Cardiac fibroblast (primary cell): ENCODE results near the gene CORO2A.
"Not testable (repeated sequence)": the region's sequence is repeated elsewhere in the genome, so short reads cannot be mapped to it uniquely, and the experiment has no call there.

Experiments
- DNase-seq, 2 donors: peaks; one replicate each; pipeline versions ENCODE4 v3.0.0 to v3.0.0-alpha.2; 2010; ENCODE audit warnings: low read depth in 2 of 2
- H3K4me3 ChIP-seq, 2 donors: replicated peaks in 1 of 2; 1 replicate in 1 of 2; 2 replicates in 1 of 2; pipeline ENCODE4 v1.5.1; 2011; ENCODE audit warnings: low read depth in 2 of 2, low read length in 2 of 2, mild to moderate bottlenecking in 2 of 2, moderate library complexity in 1 of 2
- TF ChIP-seq, protein P1 (sequence below): IDR thresholded peaks from one replicate; pipeline ENCODE4 v1.5.1; 2011; ENCODE audit warnings: low read depth, mild to moderate bottlenecking, low read length, inconsistent platforms

Gene CORO2A

DNA sequence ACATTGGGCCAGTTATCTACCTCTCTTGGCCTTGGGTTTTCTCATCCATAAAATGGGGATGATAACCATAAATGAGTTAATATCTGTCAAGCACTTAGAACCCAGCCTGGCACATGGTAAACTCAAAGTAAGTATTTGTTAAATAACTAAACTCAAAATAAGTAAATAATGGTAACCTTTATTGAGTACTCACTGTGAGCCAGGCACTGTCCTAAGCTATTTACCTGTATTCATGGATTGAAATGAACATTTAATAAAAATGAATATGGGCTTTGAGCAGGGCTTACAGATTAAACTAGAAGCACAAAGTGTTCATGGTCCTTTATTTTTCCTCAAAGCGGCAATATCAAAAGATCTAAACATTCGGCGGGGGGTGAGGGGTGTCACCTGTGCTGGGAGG, 16.7 kb downstream of the CORO2A start:
- H3K4me3 ChIP-seq, result no peak overlapping the region
- no peak for DNase-seq
- TF ChIP-seq, protein P1, sequence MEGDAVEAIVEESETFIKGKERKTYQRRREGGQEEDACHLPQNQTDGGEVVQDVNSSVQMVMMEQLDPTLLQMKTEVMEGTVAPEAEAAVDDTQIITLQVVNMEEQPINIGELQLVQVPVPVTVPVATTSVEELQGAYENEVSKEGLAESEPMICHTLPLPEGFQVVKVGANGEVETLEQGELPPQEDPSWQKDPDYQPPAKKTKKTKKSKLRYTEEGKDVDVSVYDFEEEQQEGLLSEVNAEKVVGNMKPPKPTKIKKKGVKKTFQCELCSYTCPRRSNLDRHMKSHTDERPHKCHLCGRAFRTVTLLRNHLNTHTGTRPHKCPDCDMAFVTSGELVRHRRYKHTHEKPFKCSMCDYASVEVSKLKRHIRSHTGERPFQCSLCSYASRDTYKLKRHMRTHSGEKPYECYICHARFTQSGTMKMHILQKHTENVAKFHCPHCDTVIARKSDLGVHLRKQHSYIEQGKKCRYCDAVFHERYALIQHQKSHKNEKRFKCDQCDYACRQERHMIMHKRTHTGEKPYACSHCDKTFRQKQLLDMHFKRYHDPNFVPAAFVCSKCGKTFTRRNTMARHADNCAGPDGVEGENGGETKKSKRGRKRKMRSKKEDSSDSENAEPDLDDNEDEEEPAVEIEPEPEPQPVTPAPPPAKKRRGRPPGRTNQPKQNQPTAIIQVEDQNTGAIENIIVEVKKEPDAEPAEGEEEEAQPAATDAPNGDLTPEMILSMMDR, result no peak

DNA sequence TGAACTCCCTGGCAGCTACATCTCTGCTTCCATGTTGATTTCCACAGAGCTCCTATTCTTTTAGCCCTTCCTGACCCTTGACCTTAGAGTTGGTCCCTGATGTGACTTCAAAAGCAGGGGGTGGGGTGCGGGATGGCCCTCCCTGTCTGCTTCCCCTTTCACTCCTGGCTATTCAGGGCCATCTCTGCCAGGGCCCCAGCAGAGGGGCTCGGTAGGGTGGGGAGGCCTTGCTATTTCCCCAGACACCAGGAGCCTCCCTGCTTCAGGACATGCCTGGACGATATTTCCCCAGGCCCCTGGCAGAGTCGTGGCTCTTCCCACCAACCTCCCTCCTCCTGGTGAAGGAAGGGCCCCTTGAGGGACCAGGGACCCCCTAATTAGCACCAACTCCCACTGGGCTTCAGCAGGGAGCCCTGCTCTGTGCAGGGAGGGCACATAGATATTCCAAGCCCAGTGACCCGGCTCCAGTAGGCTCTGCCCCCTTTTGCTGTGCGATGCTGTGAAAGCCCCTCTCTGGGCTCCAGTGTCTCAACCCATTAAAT, 17.3 kb downstream of the CORO2A start:
- no peak for DNase-seq
- TF ChIP-seq, protein P1, result no peak
- no peak overlapping the region for H3K4me3 ChIP-seq

DNA sequence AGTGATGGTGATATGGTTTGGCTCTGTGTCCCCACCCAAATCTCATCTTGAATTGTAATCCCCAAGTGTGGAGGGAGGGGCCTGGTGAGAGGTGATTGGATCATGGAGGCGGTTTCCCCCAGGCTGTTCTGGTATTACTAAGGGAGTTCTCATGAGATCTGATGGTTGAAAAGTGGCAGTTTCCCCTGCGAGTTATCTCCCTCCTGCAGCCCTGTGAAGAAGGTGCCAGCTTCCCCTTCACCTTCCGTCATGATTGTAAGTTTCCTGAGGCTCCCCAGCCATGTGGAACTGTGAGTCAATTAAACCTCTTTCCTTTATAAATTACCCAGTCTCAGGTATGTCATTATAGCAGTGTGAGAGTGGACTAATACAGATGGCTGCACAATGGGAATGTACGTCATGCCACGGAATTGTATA, 17.9 kb downstream of the CORO2A start:
- not testable (repeated sequence) for DNase-seq, H3K4me3 ChIP-seq

DNA sequence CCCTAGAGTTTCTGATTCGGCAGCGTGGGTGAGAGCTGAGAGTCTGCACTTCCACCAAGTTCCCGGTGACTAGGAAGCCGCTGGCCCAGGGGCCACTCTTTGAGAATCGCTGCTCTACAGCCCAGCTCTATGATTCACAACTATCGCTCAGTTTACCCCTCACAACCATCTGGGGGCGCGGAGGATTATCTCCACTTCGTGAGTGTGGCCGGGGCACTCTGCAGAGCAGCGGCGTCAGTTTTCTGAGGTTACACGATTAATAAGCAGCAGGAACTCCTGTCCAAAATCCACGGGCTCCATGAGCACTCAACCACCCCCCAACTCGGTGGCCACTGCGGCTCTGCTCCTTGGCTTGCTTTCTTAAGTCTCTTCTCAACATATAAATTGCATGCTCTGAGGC, 19.3 kb downstream of the CORO2A start:
- TF ChIP-seq, protein P1, result no peak
- no peak overlapping the region for H3K4me3 ChIP-seq
- DNase-seq, result no peak

DNA sequence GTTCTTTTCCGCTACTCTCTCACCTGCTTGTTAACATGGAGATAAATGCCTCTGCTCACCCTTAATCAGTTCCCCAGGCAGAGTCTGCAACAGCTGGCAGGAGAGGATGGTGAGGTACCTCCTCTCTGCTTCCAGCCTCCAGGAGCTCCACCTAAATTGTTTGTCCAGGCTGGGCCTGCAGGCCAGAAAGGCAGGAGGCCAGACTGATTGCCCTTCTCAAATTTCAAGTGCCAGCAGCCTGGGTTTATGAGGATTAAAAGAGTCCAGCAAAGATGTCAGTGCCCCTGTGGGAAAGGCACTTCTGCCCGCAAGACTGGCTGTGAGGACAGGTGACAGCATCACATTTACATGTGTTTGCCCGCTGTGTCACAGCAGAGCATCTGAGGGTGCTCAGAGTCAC, 19.8 kb downstream of the CORO2A start:
- TF ChIP-seq, protein P1, result no peak
- no peak for DNase-seq
- no peak overlapping the region for H3K4me3 ChIP-seq

DNA sequence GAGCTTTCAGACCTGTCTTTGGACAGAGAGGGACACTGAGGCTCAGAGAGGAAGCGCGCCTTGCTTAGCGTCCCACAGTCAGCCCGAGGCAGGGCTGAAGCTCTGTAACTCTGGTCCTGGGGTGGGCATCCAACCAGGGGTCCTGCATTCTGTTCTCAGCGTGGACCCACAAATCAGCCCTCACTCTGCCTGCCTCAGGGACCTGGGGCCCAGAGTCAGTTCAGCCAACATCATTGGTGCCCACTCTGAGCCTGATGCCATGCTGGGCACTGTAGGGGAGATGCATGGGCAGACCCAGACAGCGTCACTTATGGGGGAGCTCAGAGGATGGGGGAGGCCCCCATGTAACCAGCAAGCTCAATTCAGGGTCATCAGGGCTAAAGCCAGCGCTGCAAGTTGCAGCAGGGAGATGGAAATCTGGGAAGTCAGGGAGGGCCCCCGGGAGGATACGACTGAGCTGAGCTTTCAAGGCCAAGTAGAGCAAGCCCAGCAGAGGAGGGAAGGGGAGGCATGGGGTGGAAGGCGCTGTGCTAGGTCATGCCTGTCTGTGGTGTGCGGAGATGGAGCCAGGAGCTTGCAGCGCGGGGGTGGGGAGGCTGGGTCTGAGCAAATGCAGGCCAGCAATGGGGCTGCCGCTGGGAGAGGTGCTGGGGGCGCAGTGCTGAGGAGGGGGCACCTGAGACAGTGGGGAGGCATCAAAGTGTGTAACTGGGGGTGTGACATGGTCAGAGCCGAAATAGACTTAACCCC, 21.1 kb downstream of the CORO2A start:
- no peak for DNase-seq
- TF ChIP-seq, protein P1, result no peak

DNA sequence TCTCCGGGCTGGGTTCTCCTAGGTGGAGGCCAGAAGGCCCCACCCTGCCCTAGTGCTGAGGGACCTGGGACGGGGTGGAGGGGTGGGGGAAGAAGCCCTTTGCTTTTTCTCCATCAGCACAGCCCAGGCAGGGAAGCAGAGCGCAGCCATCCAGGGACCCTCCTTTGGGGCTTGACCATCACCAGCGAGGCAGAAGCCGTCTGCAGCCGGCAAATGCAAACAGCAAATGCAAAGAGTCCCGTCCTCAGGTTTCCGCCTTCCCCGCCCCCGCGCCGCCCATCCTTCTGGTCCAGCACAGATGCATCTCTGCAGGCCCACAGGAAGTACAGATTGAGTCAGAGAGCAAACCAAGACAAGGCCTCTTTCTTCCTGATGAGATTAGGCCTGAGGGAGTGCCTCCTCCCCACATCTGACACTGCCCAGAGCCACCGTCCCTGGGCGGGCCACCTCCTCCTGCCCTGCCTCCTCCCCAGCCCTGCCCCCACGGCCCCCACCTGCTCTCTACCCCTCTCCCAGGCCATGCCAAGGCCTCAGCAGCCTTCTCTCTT, 23.4 kb downstream of the CORO2A start:
- peak; percentile 48 to 71 for DNase-seq
- TF ChIP-seq, protein P1, result no peak
- no peak overlapping the region for H3K4me3 ChIP-seq

More for the DNA sequence above, 21.1 kb downstream of the CORO2A start:
- no peak overlapping the region for H3K4me3 ChIP-seq
